Measurements from ENCODE around the gene TMCC1.
"Not testable (repeated sequence)": the region's sequence is repeated elsewhere in the genome, so short reads cannot be mapped to it uniquely, and the experiment has no call there.

The TMCC1 gene

GRCh38 chr3:129758306-129758705 is 135.2 kb downstream of the TMCC1 start:
- no peak for TF ChIP-seq CTCF (conservative IDR thresholded peaks at IDR 0.05; ENCODE audit: low read depth, low read length)
- H3K27ac ChIP-seq, result no peak overlapping the region

GRCh38 chr3:129756871-129757270 is 136.6 kb downstream of the TMCC1 start:
- Histone ChIP-seq H3K79me2 (ENCODE audit: insufficient read depth, low read depth) (no peaks in the 10 kb centered on the region), H3K27ac (no peak overlapping the region), H3K4me3 (IDR thresholded peaks at IDR 0.05; ENCODE audit: insufficient read depth, low read depth, low read length) (no peak overlapping the region), H3K4me1 (ENCODE audit: low read depth, poor library complexity, severe bottlenecking) (no peaks in the 10 kb centered on the region), H3K9ac (no peak overlapping the region), H3K4me2 (no peak overlapping the region), H2AFZ (ENCODE audit: low read depth) (no peak overlapping the region), H3K27me3 (ENCODE audit: insufficient read depth, low read depth) (no peaks in the 10 kb centered on the region), H3K36me3 (ENCODE audit: insufficient read depth) (no peaks in the 10 kb centered on the region), H4K20me1 (ENCODE audit: insufficient read depth) (no peaks in the 10 kb centered on the region)
- no peak for TF ChIP-seq CTCF (conservative IDR thresholded peaks at IDR 0.05; ENCODE audit: low read depth, low read length)

More at GRCh38 chr3:129758306-129758705, 135.2 kb downstream of the TMCC1 start:
- Histone ChIP-seq H3K27me3 (ENCODE audit: insufficient read depth, low read depth) (no peaks in the 10 kb centered on the region), H3K4me2 (no peak overlapping the region), H3K79me2 (ENCODE audit: insufficient read depth, low read depth) (no peaks in the 10 kb centered on the region), H3K36me3 (ENCODE audit: insufficient read depth) (no peaks in the 10 kb centered on the region), H3K9ac (no peak overlapping the region), H3K4me1 (ENCODE audit: low read depth, poor library complexity, severe bottlenecking) (no peaks in the 10 kb centered on the region), H4K20me1 (ENCODE audit: insufficient read depth) (no peaks in the 10 kb centered on the region), H3K4me3 (IDR thresholded peaks at IDR 0.05; ENCODE audit: insufficient read depth, low read depth, low read length) (no peak overlapping the region), H2AFZ (ENCODE audit: low read depth) (no peak overlapping the region)

- not testable (repeated sequence) for H3K36me3 ChIP-seq (ENCODE audit: insufficient read depth); H3K9ac ChIP-seq; H3K27ac ChIP-seq; H3K4me3 ChIP-seq (IDR thresholded peaks at IDR 0.05; ENCODE audit: insufficient read depth, low read depth, low read length); H3K27me3 ChIP-seq (ENCODE audit: insufficient read depth, low read depth); H4K20me1 ChIP-seq (ENCODE audit: insufficient read depth); H3K4me2 ChIP-seq; H3K4me1 ChIP-seq (ENCODE audit: low read depth, poor library complexity, severe bottlenecking); H3K79me2 ChIP-seq (ENCODE audit: insufficient read depth, low read depth); H2AFZ ChIP-seq (ENCODE audit: low read depth)
Observed at GRCh38 chr3:129751105-129751504, 142.4 kb downstream of the TMCC1 start.

GRCh38 chr3:129749692-129750091 is 143.8 kb downstream of the TMCC1 start:
- TF ChIP-seq CTCF (conservative IDR thresholded peaks at IDR 0.05; ENCODE audit: low read depth, low read length), result no peak
- H3K27me3 ChIP-seq (ENCODE audit: insufficient read depth, low read depth), result no peaks in the 10 kb centered on the region
- no peaks in the 10 kb centered on the region for H4K20me1 ChIP-seq (ENCODE audit: insufficient read depth)
- H3K4me3 ChIP-seq (IDR thresholded peaks at IDR 0.05; ENCODE audit: insufficient read depth, low read depth, low read length), result no peak overlapping the region
- H3K9ac ChIP-seq, result no peak overlapping the region
- no peak overlapping the region for H3K27ac ChIP-seq
- H3K79me2 ChIP-seq (ENCODE audit: insufficient read depth, low read depth), result no peaks in the 10 kb centered on the region
- no peak overlapping the region for H3K4me2 ChIP-seq
- no peaks in the 10 kb centered on the region for H3K4me1 ChIP-seq (ENCODE audit: low read depth, poor library complexity, severe bottlenecking)
- H2AFZ ChIP-seq (ENCODE audit: low read depth), result no peak overlapping the region
- H3K36me3 ChIP-seq (ENCODE audit: insufficient read depth), result no peaks in the 10 kb centered on the region

- Histone ChIP-seq H3K4me3 (IDR thresholded peaks at IDR 0.05; ENCODE audit: insufficient read depth, low read depth, low read length) (no peak overlapping the region), H3K4me1 (ENCODE audit: low read depth, poor library complexity, severe bottlenecking) (no peaks in the 10 kb centered on the region), H3K9ac (no peak overlapping the region), H3K79me2 (ENCODE audit: insufficient read depth, low read depth) (no peaks in the 10 kb centered on the region), H3K27ac (no peak overlapping the region), H2AFZ (ENCODE audit: low read depth) (no peak overlapping the region), H3K27me3 (ENCODE audit: insufficient read depth, low read depth) (no peaks in the 10 kb centered on the region), H3K4me2 (no peak overlapping the region), H4K20me1 (ENCODE audit: insufficient read depth) (no peaks in the 10 kb centered on the region), H3K36me3 (ENCODE audit: insufficient read depth) (no peaks in the 10 kb centered on the region)
- TF ChIP-seq CTCF (conservative IDR thresholded peaks at IDR 0.05; ENCODE audit: low read depth, low read length), result no peak
Observed at GRCh38 chr3:129747992-129748391, 145.5 kb downstream of the TMCC1 start.

Data from KMS-11 (cell line).